HEK293 (cell line): ENCODE measurements around the gene SP3.

Experiments used
- CTCF ChIA-PET: fragments of 350-600 bp; formaldehyde crosslinking; extraction: SDS; loops from one replicate; lab custom pipeline; 2021; ENCODE audit warnings: antibody characterized with exemption; lab: Yijun Ruan, JAX
- POLR2A ChIA-PET: fragments of 300-600 bp; formaldehyde crosslinking; extraction: SDS; loops from one replicate; lab custom pipeline; 2020; ENCODE audit warnings: antibody characterized with exemption, inconsistent platforms; lab: Yijun Ruan, JAX
- H3K27ac ChIP-seq: fragments of 200-500 bp; sonication (Bioruptor generic); 2 replicates; pipeline ENCODE4 v1.5.1; 2014; ENCODE audit warnings: low read depth, low read length, control low read depth, inconsistent platforms; ENCODE audit errors: extremely low read depth
- H3K36me3 ChIP-seq, 2 experiments: fragments of 200-500 bp in 1 of 2; sonication (Bioruptor generic) in 1 of 2; 1 replicate in 1 of 2; 2 replicates in 1 of 2; pipeline ENCODE4 v1.5.1; 2014 to 2017; ENCODE audit warnings: inconsistent platforms in 2 of 2, low read length in 2 of 2; ENCODE audit not compliant: control insufficient read depth in 2 of 2, insufficient read depth in 1 of 2
- H3K4me1 ChIP-seq: fragments of 200-500 bp; sonication (Bioruptor generic); 2 replicates; pipeline ENCODE4 v1.5.1; 2014; ENCODE audit warnings: mild to moderate bottlenecking, low read length, inconsistent platforms; ENCODE audit not compliant: control insufficient read depth, insufficient read depth
- H3K4me3 ChIP-seq: 2 replicates; pipeline ENCODE4 v1.5.1; 2011; ENCODE audit warnings: low read depth, mild to moderate bottlenecking, control low read depth, low read length, moderate library complexity
- H3K9me3 ChIP-seq: fragments of 200-500 bp; sonication (Bioruptor generic); 2 replicates; pipeline ENCODE4 v1.5.1; 2014; ENCODE audit warnings: low read depth, low read length, inconsistent platforms; ENCODE audit not compliant: control insufficient read depth, insufficient read depth
- CTCF ChIP-seq: fragments of 450-650 bp; formaldehyde crosslinking; IDR thresholded peaks from 2 replicates; pipeline ENCODE4 v1.5.1; 2016; ENCODE audit warnings: missing biosample characterization, missing genetic modification characterization
- MEIS1 ChIP-seq: sonication (generic); formaldehyde crosslinking; IDR thresholded peaks from 2 replicates; pipeline ENCODE4 v1.8.1; 2022; ENCODE audit warnings: missing genetic modification reagents, mild to moderate bottlenecking, borderline replicate concordance
- PRDM10 ChIP-seq: fragments of 450-650 bp; formaldehyde crosslinking; IDR thresholded peaks from 2 replicates; pipeline ENCODE4 v1.5.1; 2016; ENCODE audit warnings: missing biosample characterization, missing genetic modification characterization
- TCF7L2 ChIP-seq: IDR thresholded peaks from 2 replicates; pipeline ENCODE4 v1.6.1; 2011; ENCODE audit warnings: low read depth, mild to moderate bottlenecking, inconsistent platforms, low read length, moderate library complexity, borderline replicate concordance
- WT1 ChIP-seq: fragments of 450-650 bp; formaldehyde crosslinking; IDR thresholded peaks from 2 replicates; pipeline ENCODE4 v1.5.1; 2016; ENCODE audit warnings: missing biosample characterization, missing genetic modification characterization
- ZNF10 ChIP-seq: fragments of 450-650 bp; formaldehyde crosslinking; IDR thresholded peaks from 2 replicates; pipeline ENCODE4 v1.5.1; 2017; ENCODE audit warnings: missing biosample characterization, missing genetic modification characterization
- ZNF114 ChIP-seq: fragments of 450-650 bp; formaldehyde crosslinking; IDR thresholded peaks from 2 replicates; pipeline ENCODE4 v1.5.0; 2017; ENCODE audit warnings: missing biosample characterization, missing genetic modification characterization
- ZNF121 ChIP-seq: fragments of 450-650 bp; formaldehyde crosslinking; IDR thresholded peaks from 2 replicates; pipeline ENCODE4 v1.5.1; 2016; ENCODE audit warnings: missing biosample characterization, missing genetic modification characterization
- ZNF132 ChIP-seq: fragments of 450-650 bp; formaldehyde crosslinking; IDR thresholded peaks from 2 replicates; pipeline ENCODE4 v1.5.1; 2017; ENCODE audit warnings: missing biosample characterization, missing genetic modification characterization, borderline replicate concordance
- ZNF133 ChIP-seq: fragments of 450-650 bp; formaldehyde crosslinking; IDR thresholded peaks from 2 replicates; pipeline ENCODE4 v1.5.1; 2016; ENCODE audit warnings: missing biosample characterization, missing genetic modification characterization
- ZNF148 ChIP-seq: fragments of 450-650 bp; formaldehyde crosslinking; IDR thresholded peaks from 2 replicates; pipeline ENCODE4 v1.5.0; 2017; ENCODE audit warnings: missing biosample characterization, missing genetic modification characterization, borderline replicate concordance
- ZNF155 ChIP-seq: fragments of 450-650 bp; formaldehyde crosslinking; IDR thresholded peaks from 2 replicates; pipeline ENCODE4 v1.5.1; 2016; ENCODE audit warnings: missing biosample characterization, missing genetic modification characterization
- ZNF239 ChIP-seq: fragments of 450-650 bp; formaldehyde crosslinking; IDR thresholded peaks from 2 replicates; pipeline ENCODE4 v1.5.1; 2016; ENCODE audit warnings: missing biosample characterization, missing genetic modification characterization
- ZNF341 ChIP-seq: fragments of 450-650 bp; formaldehyde crosslinking; IDR thresholded peaks from 2 replicates; pipeline ENCODE4; 2016; ENCODE audit warnings: low read depth, missing biosample characterization, missing genetic modification characterization
- ZNF423 ChIP-seq: fragments of 450-650 bp; formaldehyde crosslinking; IDR thresholded peaks from 2 replicates; pipeline ENCODE4 v1.5.1; 2016; ENCODE audit warnings: missing biosample characterization, missing genetic modification characterization
- ZNF426 ChIP-seq: fragments of 450-650 bp; formaldehyde crosslinking; IDR thresholded peaks from 2 replicates; pipeline ENCODE4 v1.5.1; 2017; ENCODE audit warnings: missing biosample characterization, missing genetic modification characterization, mild to moderate bottlenecking, inconsistent platforms, moderate library complexity
- ZNF596 ChIP-seq: fragments of 450-650 bp; IDR thresholded peaks from 2 replicates; pipeline ENCODE4 v1.5.0; 2018; ENCODE audit warnings: missing biosample characterization, mild to moderate bottlenecking, missing genetic modification characterization, moderate library complexity
- ZNF623 ChIP-seq: fragments of 450-650 bp; formaldehyde crosslinking; IDR thresholded peaks from 2 replicates; pipeline ENCODE4 v1.5.1; 2016; ENCODE audit warnings: missing biosample characterization, missing genetic modification characterization
- ZNF830 ChIP-seq: fragments of 450-650 bp; IDR thresholded peaks from 2 replicates; pipeline ENCODE4 v1.5.0; 2018; ENCODE audit warnings: missing biosample characterization, missing genetic modification characterization, low read depth, mild to moderate bottlenecking, moderate library complexity
- ZXDB ChIP-seq: fragments of 450-650 bp; formaldehyde crosslinking; IDR thresholded peaks from 2 replicates; pipeline ENCODE4 v1.5.1; 2016; ENCODE audit warnings: missing biosample characterization, missing genetic modification characterization

The SP3 gene

GRCh38 chr2:173947131-173947530 is 18.0 kb downstream of the SP3 start:
- H3K4me1 ChIP-seq = no peaks in the 10 kb centered on the region
- POLR2A ChIA-PET = interaction anchor here (0.6 kb wide), 1 partner anchor 15 kb away, joined by 6 read pairs; no protein-coding TSS in a partner anchor
- TF ChIP-seq ZNF423 (tag by site-specific recombination) (no peak), TCF7L2 (no peak), ZNF114 (tag by site-specific recombination) (no peak), CTCF (no peak)
- TF ChIP-seq, all 188 proteins: peak for 0
- no peak overlapping the region for H3K4me3 ChIP-seq
- no peak overlapping the region for H3K27ac ChIP-seq
- no peaks in the 10 kb centered on the region for H3K36me3 ChIP-seq
- CTCF ChIA-PET = interaction anchor here (0.9 kb wide), 1 partner anchor 73 kb away, joined by 4 read pairs; no protein-coding TSS in a partner anchor
- H3K9me3 ChIP-seq = no peaks in the 10 kb centered on the region

GRCh38 chr2:173943738-173944137 is 21.4 kb downstream of the SP3 start:
- no peaks in the 10 kb centered on the region for H3K36me3 ChIP-seq
- ChIA-PET POLR2A (no interaction called here), CTCF (no interaction called here)
- no peak overlapping the region for H3K27ac ChIP-seq
- H3K9me3 ChIP-seq = no peaks in the 10 kb centered on the region
- peaks cover 3% of the 10 kb centered on the region; the same call in 1 of the 2 replicates for H3K4me1 ChIP-seq
- TF ChIP-seq PRDM10 (tag by site-specific recombination) (0 out of 2 replicates have a peak, but pooled peaks have one; percentile 11), ZXDB (tag by site-specific recombination) (no peak)
- TF ChIP-seq, all 188 proteins: peak for 1
- no peak overlapping the region for H3K4me3 ChIP-seq

GRCh38 chr2:173942861-173943523 is 22.2 kb downstream of the SP3 start:
- no peak for TF ChIP-seq ZNF133 (tag by site-specific recombination)
- 0 out of 2 replicates have a peak, but pooled peaks have one; percentile 13 for TF ChIP-seq ZNF121 (tag by site-specific recombination)
- ChIA-PET CTCF (no interaction called here), POLR2A (no interaction called here)
- H3K27ac ChIP-seq = no peak overlapping the region
- H3K4me3 ChIP-seq = no peak overlapping the region
- no peaks in the 10 kb centered on the region for H3K9me3 ChIP-seq
- peaks cover 3% of the 10 kb centered on the region; the same call in 1 of the 2 replicates for H3K4me1 ChIP-seq
- H3K36me3 ChIP-seq = no peaks in the 10 kb centered on the region

- no peaks in the 10 kb centered on the region for H3K9me3 ChIP-seq
- POLR2A ChIA-PET = no interaction called here
- no peaks in the 10 kb centered on the region for H3K36me3 ChIP-seq
- CTCF ChIA-PET = interaction anchor here (0.6 kb wide), 1 partner anchor 26 kb away, joined by 3 read pairs; no protein-coding TSS in a partner anchor
- H3K4me1 ChIP-seq = peaks cover 6% of the 10 kb centered on the region; the same call in 1 of the 2 replicates
- no peak overlapping the region for H3K27ac ChIP-seq
- no peak overlapping the region for H3K4me3 ChIP-seq
- TF ChIP-seq WT1 (tag by site-specific recombination) = no peak
- no peak for TF ChIP-seq ZNF155
- no peak for TF ChIP-seq ZNF426 (tag by site-specific recombination)
- no peak for TF ChIP-seq MEIS1 (CRISPR knock-in tag)
- no peak for TF ChIP-seq ZNF148 (tag by site-specific recombination)
- TF ChIP-seq ZNF341 (tag by site-specific recombination) = no peak
- no peak for TF ChIP-seq ZNF10 (tag by site-specific recombination)
- TF ChIP-seq ZNF623 (tag by site-specific recombination) = no peak
- TF ChIP-seq ZNF596 = no peak
- TF ChIP-seq ZNF830 (tag by site-specific recombination) = no peak
- no peak for TF ChIP-seq ZNF132
- no peak for TF ChIP-seq ZNF239
Observed at GRCh38 chr2:173941567-173941966, 23.6 kb downstream of the SP3 start.
